GM21360 (cell line): ENCODE measurements around the gene AXIN2.
"Not testable (repeated sequence)": the region's sequence is repeated elsewhere in the genome, so short reads cannot be mapped to it uniquely, and the experiment has no call there.

Experiments
- ATAC-seq: cut with Tn5 transposase; IDR thresholded peaks from one replicate; pipeline ENCODE4 v1.9.1; 2021; ENCODE audit warnings: mild to moderate bottlenecking, moderate library complexity; ENCODE audit not compliant: unreplicated experiment

The AXIN2 gene

DNA sequence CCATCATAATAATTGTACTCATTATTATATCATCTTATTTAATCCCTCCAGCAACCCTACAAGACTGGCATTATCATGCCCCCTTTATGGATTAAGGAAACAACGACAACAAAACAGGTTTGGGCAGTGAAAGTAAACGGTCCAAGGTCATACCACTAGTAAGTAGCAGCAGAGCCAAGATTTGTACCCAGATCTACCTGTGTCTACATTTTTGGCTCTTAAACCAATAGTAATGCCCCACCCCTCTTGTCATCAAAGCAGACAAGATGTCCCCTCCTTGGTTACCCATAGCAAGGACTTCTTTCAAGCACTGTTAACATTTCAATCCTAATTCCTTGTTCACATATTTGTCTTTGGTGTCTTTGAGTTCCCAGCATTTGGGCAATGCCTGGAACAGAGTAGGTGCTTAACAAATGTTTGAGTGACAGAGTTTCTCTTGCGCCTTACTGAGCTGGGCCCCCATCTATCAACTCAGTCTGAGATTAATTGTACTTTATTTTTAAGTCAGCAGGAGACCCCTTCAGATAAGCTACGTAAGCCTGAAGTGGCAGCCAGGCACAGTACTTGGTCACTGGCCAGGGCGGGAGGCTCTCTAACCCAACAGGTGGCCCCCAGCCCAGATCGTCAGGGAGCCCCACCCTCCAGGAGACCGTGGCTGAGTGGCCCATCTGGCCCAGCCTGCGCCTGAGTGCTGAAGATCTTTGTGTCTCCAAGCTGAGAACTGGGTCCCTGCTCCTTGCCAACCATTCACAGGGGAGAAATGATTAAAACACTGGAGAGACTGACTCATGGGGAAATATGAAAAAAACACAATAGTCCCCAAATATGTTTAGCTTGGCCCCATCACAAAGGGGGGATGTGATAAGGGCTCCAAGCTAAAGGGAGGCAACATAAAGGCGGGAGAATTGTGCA is 75.8 kb downstream of the AXIN2 start:
- ATAC-seq, result no peak

GRCh38 chr17:65484405-65484804 is 77.0 kb downstream of the AXIN2 start:
- not testable (repeated sequence) for ATAC-seq

DNA sequence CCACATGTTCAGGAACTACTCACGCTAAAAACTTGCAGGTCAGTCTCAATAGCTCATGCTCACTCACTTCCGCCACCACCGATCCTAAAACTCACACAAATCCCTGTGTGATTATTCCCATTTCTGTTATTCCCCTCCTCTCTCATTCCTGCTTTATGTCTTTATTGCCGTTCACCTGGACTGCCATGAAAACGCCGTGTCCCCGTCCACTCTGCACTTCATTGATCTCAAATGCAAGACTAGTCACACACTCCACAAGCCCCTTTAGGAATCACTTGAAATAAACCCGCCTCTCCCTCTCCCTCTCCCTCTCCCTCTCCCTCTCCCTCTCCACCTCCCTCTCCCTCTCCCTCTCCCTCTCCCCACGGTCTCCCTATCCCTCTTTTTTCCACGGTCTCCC is 78.0 kb downstream of the AXIN2 start:
- no peak for ATAC-seq

DNA sequence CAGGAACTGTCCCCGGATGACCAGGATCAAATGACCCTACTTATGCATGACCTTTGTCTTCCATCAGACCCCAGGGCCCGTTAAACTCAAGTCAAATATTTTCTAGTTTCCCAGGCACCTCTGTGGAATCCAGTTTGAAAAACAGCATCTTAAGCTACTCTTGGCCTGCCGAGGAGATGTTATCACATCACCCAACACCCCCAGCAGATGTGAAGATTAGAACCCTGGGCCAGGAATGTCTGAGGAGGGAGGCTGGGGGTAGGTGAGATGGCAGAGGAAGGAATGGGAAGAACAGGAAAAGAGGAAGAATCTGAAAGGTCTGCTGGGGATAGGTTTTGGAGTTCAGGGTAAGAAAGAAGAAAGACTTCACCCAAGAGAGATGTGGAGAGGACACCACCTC is 79.2 kb downstream of the AXIN2 start:
- no peak for ATAC-seq

GRCh38 chr17:65479282-65479681 is 82.2 kb downstream of the AXIN2 start:
- ATAC-seq, result no peak
